GM19455 (cell line): ENCODE results near the gene NDUFB2.
"Not testable (repeated sequence)": the region's sequence is repeated elsewhere in the genome, so short reads cannot be mapped to it uniquely, and the experiment has no call there.

ENCODE experiments used
- ATAC-seq: cut with Tn5 transposase; IDR thresholded peaks from one replicate; pipeline ENCODE4 v1.9.1; 2021; ENCODE audit not compliant: unreplicated experiment

The NDUFB2 gene

DNA sequence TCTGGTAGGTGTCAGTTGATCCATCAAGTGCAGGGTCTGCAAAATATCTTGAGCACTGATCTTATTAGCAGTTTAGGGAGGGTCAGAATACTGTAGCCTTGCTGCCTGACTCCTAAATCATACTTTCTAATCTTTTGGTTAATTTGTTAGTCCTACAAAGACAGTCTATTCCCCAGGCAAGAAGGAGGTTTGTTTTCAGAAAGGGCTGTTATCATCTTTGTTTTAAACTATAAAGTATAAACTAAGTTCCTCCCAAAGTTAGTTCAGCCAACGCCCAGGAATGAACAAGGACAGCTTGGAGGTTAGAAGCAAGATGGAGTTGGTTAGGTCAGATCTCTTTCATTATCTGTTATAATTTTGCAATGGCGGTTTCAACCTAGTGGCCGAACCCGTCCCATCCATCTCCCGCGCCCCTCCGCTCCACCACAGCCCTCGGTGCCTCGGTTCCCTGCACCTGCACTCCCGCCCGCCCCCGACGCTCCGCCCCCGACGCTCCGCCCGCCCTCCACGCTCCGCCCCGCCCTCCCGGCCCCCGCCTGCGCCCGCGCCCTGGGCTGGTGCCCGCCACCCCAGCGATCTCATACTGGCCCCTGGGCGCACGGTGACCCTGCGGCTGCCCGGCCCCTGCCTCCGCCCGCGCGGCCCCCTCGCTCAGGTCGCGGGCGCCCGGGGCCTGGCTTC is 24.0 kb upstream of the NDUFB2 start, which contains the start of gene ADCK2:
ADCK2 (plus strand) TSS at position 564 of the 681 bp plus-strand sequence. CDS start 386 bp downstream, outside the sequence.
- ATAC-seq: peak; percentile 60

DNA sequence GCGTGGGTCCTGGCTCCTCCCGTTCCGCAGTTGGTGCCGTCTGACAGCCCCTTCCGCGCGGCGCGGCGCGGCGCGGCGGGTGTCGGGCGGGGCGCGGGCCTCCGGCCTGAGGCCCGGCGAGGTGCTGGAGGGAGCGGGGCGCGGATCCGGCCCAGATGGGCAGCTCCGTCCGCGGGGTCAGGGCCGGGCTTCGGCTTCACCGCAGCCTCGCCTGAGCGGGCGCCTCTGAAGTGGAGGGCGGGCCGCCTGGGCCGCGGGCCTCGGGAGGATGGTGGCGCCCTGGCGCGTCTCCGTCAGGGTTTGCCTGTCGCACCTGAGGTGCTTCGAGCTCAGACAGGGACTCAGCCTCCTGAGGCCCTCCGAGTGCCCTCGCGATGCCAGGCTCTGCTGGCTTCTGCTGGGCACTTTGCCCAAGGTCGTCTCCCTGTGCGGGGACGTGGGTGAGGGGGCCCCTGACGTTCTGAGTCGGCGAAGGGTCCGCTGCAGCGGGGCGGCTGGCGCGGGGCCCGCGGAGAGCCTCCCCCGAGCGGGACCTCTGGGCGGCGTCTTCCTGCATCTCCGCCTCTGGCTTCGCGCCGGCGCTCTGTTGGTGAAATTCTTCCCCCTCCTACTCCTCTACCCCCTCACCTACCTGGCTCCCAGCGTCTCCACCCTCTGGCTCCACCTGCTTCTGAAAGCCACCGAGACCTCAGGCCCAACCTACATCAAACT is 23.3 kb upstream of the NDUFB2 start:
- peak; percentile 50 for ATAC-seq

DNA sequence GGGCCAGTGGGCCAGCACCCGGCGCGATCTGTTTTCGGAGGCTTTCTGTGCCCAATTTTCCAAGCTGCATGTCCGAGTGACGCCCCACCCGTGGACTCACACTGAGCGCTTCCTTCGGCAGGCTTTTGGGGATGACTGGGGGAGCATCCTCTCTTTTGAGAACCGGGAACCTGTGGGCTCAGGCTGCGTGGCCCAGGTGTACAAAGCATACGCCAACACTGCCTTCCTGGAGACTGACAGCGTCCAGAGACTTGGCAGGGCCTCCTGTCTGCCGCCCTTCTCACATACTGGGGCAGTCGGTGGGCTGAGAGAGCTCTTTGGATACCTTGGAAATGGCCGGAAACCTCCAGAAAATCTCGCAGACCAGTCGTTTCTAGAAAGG is 22.7 kb upstream of the NDUFB2 start:
- ATAC-seq: no peak

DNA sequence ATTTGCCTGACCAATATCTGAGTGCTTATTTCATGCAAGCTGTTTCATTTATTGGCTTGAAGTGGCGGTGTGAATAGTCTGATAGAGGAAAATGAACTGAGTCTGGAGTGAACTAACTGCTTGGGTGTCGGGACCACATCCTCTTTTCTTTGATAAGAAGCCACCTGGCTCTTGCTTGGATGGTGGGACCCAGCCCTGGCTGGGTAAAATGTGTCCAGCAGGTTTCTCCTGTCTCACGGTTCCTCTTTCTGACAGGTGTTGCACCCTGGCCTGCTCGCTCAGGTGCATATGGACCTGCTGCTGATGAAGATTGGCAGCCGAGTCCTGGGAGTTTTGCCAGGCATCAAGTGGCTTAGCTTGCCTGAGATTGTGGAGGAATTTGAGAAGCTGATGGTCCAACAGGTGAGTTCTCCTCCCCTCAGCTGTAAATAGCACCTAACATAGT is 22.1 kb upstream of the NDUFB2 start:
- ATAC-seq: peak; percentile 28

DNA sequence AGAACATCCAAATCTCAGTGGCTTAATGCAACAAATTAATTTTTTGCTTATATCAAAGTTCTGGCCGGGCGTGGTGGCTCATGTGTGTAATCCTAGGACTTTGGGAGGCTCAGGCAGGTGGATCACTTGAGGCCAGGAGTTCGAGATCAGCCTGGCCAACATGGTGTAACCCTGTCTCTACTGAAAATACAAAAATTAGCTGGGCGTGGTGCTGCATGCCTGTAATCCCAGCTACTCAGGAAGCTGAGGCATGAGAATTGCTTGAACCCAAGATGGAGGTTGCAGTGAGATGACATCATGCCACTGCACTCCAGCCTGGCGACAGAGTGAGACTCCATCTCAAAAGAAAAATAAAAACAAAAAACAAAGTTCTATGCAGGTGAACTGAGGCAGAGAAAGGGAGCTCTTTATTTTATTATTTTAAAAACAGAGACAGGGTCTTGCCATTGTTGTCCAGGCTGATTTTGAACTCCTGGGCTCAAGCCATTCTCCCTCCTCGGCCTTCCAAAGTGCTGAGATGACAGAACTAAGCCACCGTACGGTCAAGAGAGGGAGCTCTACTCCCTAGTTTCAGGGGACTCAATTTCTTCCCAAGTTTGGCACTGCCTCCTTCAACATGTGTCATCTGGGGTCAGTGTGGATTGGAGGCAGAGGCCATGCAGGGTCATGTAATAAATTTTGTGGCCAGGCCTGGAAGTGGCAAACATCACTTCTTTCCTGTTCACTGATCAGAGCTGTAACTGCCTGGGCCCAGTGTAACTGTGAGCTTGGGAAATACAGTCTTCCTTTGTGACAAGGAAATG is 21.4 kb upstream of the NDUFB2 start:
- ATAC-seq: no peak

DNA sequence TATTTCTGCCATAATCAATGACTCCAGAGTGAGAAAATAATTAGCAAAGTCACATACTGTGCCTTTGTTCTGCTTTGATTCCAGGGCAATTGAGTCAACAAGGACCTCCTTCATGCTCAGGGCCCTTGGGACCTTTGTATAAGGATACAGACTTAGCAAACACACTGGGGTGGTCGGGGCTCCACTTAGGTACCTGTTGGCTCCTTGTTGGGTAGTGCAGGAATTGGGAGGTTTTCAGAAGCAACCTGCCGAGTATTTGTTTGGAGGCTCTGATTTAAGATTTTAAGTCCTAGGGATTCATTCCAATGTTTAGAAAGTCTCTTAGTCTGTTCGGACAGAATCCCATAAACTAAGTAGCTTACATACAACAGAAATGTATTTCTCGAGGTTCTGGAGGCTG is 20.8 kb upstream of the NDUFB2 start:
- ATAC-seq: no peak

DNA sequence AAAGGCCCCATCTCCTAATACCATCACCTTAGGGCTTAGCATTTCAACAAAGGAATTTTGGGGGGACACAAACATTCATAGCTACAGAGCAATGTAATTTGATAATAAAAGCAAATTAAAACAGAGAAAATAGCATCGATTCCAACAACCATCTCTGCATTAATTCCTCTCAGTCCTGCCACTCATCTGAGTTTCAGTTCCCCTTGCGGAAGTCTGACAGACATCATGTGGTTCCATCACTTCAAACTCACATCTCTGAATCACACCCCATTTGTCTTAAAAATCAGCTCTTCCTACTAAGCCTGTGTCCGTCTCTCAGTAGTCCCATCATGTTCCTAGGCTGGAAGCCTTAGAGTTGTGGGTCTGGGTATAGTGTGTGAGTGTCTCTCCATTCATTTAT is 20.2 kb upstream of the NDUFB2 start:
- peak; percentile 37 for ATAC-seq

DNA sequence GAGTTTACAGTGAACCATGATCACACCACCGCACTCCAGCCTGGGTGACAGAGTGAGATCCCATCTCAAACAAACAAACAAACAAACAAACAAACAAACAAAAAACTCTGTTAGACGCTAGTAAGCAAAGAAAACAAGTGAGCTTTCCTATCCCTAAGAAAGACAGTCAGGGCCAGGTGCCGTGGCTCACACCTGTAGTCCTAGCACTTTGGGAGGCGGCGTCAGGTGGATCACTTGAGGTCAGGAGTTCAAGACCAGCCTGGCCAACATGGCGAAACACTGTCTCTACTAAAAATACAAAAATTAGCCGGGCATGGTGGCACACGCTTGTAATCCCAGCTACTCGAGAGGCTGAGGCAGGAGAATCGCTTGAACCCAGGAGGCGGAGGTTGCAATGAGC is 19.6 kb upstream of the NDUFB2 start:
- ATAC-seq: not testable (repeated sequence)

DNA sequence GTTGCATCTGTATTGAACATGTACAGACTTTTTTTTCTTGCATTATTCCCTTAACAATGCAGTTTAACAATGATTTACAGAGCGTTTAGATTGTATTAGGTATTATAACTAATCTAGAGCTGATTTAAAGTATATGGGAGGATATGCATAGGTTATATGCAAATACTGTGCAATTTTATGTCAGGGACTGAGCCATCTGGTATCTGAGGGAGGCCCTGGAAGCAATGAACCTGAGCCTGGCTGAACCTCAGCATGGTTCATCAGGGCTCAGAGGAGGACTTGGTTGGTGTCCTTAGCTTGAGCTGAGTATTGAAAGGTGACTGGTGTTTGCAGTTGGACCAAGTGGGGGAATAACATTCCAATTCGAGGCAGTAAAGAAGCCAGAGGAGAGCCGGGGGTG is 19.0 kb upstream of the NDUFB2 start:
- ATAC-seq: no peak

DNA sequence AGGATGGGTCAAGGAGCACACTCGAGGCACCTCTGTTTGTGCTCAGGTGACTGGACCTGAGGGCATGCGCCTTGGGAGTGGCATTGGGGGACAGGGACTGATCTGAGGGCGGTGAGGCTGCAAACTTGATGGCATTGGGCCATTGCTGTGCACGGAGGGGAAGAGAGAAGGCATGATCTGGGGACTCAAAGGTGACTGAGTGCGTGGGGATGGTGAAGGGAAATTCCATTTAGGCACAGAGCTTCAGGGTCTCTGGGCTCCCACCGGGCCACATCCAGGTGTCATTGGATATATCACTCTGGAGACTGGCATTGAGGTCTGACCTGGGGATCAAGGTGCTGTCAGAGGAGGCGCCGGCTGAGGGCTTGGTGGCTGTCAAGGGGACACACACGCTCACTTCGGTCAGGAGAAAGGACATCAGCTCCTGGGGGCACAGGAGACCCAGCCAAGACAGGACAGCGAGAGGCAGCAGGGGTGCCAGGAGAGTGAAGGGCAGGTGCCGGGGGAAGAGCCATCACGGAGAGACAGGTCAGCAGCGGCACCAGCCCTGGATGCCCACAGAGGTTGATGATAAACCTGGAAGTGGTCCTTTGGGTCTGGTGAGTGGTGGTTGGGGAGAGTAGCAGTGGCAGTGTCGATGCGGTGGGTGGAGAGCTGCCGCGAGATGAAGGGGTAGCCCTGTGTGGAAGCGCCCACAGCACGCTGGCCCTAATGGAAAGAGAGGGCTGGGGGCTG is 18.3 kb upstream of the NDUFB2 start:
- no peak for ATAC-seq

DNA sequence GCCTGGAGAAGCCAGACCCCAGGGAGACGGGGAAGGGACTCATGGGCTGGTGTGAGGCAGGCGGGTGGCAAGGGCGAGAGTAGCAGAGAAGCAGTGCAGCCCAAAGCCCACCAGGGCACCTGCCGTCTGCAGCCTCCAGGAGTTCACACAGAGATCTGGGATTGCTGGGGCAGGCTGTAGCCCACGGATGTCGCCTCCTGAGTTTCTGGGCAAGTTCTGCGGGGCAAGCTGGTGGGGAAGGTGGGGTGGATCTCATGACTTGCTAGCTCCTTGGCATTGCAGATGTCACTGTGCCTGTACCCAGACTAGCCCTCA is 17.7 kb upstream of the NDUFB2 start:
- ATAC-seq: no peak

DNA sequence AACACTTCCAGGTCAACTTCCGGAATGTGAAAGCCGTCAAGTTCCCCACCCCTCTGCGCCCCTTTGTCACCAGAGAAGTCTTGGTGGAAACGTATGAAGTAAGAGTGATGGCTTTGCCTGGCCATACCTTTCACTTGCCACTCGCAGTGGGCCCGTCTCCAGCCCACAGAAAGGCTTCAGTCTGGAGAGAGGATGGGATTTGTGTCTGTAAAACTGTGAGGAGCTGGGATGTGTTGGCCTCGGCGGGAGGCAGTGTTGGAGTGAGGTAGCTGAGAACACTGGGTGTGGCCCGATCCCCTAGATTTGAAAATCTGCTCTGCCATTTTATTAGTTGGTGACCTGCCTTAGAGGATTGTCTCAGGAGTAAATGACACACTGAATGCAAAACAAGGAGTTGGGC is 17.3 kb upstream of the NDUFB2 start:
- ATAC-seq: no peak

DNA sequence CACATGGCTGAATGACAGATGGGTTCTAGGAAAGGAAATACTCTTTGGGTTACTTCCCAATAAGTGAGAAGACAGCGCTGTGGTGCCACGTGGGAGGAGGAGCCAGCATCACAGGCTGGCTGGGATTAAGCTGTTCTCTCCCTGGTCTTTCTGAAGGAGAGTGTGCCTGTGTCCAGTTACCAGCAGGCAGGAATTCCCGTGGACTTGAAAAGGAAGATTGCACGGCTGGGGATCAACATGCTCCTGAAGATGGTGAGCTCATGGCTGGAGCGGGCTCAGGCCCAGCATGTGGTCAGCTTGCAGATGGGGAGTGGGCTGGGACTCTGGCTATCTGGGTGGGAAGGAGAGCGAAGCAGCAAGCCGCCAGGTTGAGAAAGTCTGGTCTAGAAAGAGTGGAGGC is 15.6 kb upstream of the NDUFB2 start:
- ATAC-seq: no peak

DNA sequence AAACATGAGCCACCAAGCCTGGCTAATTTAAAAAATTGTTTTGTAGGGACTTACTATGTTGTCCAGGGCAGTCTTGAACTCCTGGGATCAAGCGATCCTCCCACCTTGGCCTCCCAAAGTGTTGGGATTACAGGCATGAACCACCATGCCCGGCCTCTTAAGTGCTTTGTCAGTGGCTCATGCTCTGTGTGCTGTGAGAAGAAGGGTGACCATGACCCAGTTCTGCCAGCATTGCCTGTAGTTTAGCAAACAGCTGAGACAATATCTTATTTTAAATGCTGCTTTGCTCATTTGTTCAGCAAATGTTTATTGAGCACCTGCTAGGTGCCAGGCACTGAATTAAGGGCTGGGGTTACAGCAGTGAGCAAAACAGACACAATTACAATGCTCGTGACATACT is 14.7 kb upstream of the NDUFB2 start:
- no peak for ATAC-seq

DNA sequence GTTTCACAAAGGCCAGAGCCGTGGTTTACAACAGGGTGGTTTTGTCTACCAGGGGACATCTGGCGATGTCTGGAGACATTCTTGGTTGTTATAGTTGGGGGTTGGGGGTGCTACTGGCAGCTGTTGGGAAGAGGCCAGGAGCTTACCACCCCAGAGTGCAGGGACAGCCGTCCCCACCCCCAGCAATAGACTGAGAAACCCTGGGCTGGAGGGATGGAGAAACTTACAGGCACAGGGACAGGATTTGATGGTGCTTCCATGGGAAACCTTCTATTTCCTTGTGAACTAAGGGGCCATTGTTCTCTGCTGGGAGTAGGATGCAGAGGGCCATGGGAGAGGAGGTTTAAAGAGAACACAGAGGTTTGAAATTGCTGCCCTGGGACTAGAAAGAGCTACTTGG is 12.9 kb upstream of the NDUFB2 start:
- ATAC-seq: no peak

DNA sequence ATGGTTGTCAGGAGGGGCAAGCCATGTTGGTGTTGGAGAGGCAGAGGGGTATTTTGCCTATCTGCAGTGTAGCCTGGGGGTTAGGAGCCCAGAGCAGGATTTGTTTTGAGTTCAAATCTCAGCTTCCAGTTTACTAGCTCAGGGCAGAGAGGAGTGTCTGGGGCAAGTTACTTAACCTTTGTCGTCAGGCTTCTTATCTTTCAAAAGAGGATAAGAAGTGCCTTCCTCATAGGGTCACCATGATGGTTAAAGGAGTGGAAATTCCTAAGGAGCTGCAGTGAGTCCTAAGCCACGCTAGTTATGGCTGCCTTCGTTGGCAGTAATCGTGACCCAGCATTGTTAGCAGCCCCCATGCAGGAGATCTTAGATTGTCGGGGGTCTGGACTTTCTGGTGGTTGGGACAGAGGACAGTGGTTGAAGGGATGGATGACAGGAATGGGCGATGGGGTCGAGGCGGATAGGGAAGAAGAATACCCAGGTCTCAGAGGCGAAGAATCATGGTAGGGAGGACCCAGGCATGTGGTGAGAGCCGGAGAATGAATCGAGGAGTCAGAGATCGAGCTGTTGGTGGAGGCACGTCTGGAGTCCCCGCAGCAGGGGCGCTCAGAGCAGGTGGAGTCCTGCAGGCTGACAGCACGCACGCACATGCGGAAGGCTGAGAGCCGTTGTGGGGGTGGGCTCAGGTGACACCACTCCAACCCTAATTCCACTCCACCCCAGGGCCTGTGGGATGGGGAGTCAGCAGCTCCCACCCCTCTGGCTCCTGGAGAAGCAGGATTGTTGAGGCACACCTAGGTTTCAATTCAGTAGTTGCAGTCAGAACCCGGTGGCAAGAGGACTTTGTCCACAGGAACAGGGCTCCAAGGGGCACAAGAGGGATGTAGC is 12.2 kb upstream of the NDUFB2 start:
- no peak for ATAC-seq

DNA sequence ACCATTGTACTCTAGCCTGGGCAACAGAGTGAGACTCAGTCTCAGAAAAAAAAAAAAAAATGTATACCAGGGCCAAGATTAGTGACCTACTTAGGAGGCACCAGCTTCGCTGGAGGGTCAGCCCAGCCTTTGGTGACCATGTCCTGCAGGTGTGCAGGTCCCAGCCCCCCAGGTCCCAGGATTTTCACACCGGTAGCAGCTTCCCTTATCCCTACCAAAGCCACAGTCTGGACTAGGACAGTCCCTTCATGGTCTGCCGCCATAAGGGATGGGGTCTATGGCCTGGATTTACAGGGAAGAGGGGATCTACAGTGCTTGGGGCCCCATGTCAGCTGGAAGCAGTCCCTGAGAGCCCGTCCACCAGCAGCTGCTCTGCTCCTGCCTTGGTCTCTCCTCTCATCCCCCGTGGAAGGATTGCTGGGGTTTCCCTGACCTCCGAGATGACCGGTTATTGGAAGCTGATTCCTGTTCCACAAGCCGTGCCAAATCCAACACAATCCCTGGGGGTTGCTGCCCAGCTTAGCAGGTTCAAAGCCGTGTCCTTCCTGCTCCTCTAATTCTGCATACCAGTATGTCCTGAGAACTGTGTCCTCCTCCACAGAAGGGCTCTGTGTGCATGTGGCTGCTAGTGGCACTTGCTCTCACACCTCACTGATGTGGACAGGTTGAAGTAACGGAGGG is 11.0 kb upstream of the NDUFB2 start:
- ATAC-seq: no peak

DNA sequence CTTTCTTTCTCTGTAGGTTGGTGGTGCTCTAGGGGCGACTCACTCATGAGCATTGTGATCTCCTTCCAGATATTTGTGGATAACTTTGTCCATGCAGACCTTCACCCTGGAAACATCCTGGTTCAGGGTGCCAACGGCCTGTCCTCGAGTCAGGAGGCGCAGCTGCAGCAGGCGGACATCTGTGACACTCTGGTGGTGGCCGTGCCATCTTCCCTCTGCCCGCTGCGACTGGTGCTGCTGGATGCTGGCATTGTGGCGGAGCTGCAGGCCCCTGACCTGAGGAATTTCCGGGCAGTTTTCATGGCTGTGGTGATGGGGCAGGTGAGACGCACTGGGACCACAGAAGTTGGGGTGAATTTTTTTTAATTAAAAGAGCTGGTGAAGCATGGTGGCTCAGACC is 9.6 kb upstream of the NDUFB2 start:
- ATAC-seq: no peak

DNA sequence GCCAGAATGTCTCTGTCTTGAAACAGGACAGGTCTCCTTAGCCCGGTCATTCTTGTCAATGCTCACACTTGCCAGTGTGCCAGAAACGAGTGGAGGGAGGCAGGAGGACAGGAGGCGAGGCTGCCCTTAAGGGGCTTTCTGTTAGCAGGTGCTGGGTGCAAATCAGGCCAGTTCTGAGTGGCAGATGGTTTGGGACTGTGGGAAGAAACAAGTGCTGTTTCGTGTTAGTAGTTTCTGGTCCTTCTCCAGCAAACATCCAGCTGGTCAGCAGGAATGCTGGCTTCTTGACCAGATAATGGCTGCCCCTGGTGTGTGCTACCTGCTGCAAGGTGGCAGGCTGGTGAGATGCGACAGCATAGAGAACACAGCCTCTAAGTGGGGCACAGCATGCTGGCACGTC is 8.2 kb upstream of the NDUFB2 start:
- ATAC-seq: no peak
